Measurements from ENCODE around the gene KCTD19. TPM values are rescaled to one million over a fixed set of nuclear protein-coding genes. Genes with fewer than 3 reads are reported as not detected.
A peak's percentile ranks its signal among the peaks of the same experiment; 100 is the strongest.

Gene KCTD19
- total RNA-seq, 1 donor = not detected

- TF ChIP-seq, protein P1, sequence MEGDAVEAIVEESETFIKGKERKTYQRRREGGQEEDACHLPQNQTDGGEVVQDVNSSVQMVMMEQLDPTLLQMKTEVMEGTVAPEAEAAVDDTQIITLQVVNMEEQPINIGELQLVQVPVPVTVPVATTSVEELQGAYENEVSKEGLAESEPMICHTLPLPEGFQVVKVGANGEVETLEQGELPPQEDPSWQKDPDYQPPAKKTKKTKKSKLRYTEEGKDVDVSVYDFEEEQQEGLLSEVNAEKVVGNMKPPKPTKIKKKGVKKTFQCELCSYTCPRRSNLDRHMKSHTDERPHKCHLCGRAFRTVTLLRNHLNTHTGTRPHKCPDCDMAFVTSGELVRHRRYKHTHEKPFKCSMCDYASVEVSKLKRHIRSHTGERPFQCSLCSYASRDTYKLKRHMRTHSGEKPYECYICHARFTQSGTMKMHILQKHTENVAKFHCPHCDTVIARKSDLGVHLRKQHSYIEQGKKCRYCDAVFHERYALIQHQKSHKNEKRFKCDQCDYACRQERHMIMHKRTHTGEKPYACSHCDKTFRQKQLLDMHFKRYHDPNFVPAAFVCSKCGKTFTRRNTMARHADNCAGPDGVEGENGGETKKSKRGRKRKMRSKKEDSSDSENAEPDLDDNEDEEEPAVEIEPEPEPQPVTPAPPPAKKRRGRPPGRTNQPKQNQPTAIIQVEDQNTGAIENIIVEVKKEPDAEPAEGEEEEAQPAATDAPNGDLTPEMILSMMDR (IDR thresholded peaks at IDR 0.05; ENCODE audit: insufficient read depth, low read length) = no peak
- DNase-seq (ENCODE audit: low read depth) = no peak
- no peak overlapping the region for H3K4me3 ChIP-seq (ENCODE audit: low read depth, low read length)
Measured at GRCh38 chr16:67327743-67328142, 1.2 kb upstream of the KCTD19 start.

DNA sequence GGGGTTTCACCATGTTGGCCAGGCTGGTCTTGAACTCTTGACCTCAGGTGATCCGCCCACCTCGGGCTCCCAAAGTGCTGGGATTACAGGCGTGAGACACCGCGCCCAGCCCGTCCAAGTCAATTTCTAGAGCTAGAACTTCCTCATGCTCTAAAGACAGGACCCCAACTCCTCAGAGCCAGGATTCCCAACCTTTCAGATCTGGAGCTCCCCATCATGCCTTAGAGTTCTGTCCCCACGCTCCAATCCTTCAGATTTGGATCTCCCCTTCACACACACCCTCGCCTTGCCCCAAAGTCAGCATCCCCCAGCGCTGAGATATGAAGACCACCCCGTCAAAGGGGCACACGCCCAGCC is 448 bp downstream of the KCTD19 start:
- TF ChIP-seq, protein P1 (IDR thresholded peaks at IDR 0.05; ENCODE audit: insufficient read depth, low read length) = no peak
- DNase-seq (ENCODE audit: low read depth) = no peak
- peak overlapping the region; percentile 55 for H3K4me3 ChIP-seq (ENCODE audit: low read depth, low read length)

DNA sequence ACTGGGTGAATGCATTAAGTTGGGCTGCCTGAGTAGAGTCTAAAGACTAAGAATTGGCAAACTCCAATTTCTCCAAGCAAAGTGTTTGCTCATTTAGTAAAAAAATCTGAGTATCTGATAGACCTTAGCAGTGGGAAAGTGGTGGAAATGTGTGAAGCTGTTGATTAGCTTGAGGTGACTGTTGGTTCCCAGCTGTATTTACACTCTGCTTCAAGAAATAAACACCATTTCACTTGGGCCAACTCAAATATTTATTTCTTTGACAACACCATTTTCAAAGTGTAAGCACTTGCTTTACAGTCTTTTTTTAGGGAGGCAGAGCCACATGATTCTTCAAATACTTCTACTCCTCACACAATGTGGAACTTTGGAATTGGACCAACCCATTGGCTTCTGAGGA is 8.7 kb downstream of the KCTD19 start:
- DNase-seq (ENCODE audit: low read depth) = no peak
- no peak overlapping the region for H3K4me3 ChIP-seq (ENCODE audit: low read depth, low read length)
- TF ChIP-seq, protein P1 (IDR thresholded peaks at IDR 0.05; ENCODE audit: insufficient read depth, low read length) = no peak

DNA sequence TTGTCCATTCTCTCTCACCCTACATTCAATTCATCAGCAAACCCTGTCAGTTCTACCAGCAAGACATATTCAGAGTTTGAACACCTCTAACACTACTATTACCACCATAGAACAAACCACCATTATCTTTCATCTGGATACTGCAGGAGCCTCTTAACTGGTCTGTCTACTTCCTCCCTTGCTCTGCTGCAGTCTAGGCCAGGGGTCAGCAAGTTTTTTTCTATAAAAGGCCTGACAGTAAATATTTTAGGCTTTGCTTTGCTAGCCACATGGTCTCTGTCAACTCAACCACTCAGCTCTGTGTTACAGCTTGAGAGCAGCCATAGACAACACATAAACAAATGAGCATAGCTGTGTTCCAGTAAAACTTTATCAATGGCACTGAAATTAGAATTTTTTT is 13.8 kb downstream of the KCTD19 start:
- no peak overlapping the region for H3K4me3 ChIP-seq (ENCODE audit: low read depth, low read length)
- peak; percentile 7 for DNase-seq (ENCODE audit: low read depth)
- TF ChIP-seq, protein P1 (IDR thresholded peaks at IDR 0.05; ENCODE audit: insufficient read depth, low read length) = no peak

DNA sequence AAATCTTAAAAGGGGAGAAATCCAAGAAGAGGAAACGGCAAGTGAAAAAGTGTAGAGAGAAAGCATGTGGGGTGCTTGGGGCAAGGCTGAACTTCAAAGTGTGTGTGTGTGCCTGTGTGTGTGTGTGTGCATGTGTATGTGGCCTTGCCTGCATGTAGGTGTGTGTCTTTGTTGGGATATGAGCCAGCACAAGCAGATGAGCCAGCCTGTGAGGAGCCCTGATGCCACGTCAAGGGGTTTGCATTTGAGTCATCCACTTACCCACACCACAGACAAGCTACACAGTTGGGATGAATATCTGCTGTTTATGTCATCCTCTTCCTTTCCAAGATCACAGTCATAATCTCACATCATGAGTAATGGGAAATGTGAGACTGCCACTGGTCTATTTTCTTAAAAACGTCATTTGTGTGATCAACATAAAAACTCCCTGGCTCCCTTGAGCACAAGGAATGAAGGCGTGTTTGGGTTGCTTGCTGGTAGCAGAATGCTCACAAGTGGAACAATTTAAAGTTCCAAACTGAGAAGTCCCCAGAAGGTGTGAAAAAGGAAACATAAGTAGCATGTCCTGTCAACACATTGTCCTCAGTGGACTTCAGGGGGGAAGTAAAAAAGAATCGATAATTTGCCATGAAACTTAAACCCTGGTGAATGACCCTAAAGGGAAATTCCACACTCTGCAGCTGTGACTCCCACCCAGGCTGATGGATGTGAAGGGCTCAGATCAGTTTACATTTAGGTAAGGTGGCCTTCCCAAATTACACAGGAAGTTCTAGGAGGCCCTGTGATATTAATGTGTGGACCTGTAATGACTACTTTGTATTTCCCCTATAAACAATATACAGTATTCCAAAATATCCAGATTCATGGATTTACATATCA is 14.7 kb downstream of the KCTD19 start:
- TF ChIP-seq, protein P1 (IDR thresholded peaks at IDR 0.05; ENCODE audit: insufficient read depth, low read length) = no peak
- peak; percentile 100 for DNase-seq (ENCODE audit: low read depth)
- no peak overlapping the region for H3K4me3 ChIP-seq (ENCODE audit: low read depth, low read length)

DNA sequence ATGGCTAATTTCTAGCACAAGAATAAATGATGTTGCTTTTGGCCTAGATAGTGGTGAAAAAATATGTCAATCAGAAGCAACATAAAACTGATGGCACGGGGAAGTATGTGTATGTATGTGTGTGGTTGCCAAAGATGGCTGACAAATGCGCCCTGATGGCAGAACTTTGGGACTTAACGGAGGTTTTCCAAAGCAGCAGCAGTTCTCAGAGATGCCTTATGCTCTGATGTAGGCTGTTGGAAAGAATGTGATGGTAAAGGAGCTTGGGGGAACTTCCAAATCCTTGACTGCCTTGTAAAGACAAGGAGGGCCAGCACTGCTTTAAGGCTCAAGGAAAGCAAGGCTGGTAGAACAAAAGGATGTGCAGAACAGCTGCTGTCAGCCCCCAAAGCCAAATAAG is 16.0 kb downstream of the KCTD19 start:
- TF ChIP-seq, protein P1 (IDR thresholded peaks at IDR 0.05; ENCODE audit: insufficient read depth, low read length) = no peak
- no peak overlapping the region for H3K4me3 ChIP-seq (ENCODE audit: low read depth, low read length)
- no peak for DNase-seq (ENCODE audit: low read depth)
